GM23338 (cell line): Measurements from ENCODE around the gene PCDHGA7. TPM values are rescaled to one million over a fixed set of nuclear protein-coding genes. Genes with fewer than 3 reads are reported as not detected.
A peak's percentile ranks its signal among the peaks of the same experiment; 100 is the strongest.

ENCODE experiments used
- ATAC-seq: fragments of 200-7000 bp; cut with Tn5 transposase; 3 replicates; pipeline ENCODE4 v1.9.1; 2020
- DNase-seq: peaks from one replicate; pipeline ENCODE4 v3.0.0-alpha.2; 2015; ENCODE audit warnings: low spot score
- H2AFZ ChIP-seq: fragments of 200-600 bp; sonication (generic); 2 replicates; pipeline ENCODE4 v1.8.0; 2016; ENCODE audit warnings: antibody characterized with exemption, mild to moderate bottlenecking, moderate library complexity
- H3F3A ChIP-seq: fragments of 200-600 bp; sonication (generic); replicated peaks from 2 replicates; pipeline ENCODE4 v1.8.0; 2017; ENCODE audit warnings: antibody characterized with exemption, mixed run types, low read depth
- H3K27ac ChIP-seq: fragments of 200-600 bp; sonication (generic); 2 replicates; pipeline ENCODE4 v1.6.1; 2016; ENCODE audit warnings: low read depth
- H3K27me3 ChIP-seq: fragments of 200-600 bp; sonication (generic); 2 replicates; pipeline ENCODE4 v1.8.0; 2016; ENCODE audit warnings: mild to moderate bottlenecking, mixed run types, moderate library complexity; ENCODE audit not compliant: insufficient read depth
- H3K36me3 ChIP-seq: fragments of 200-600 bp; sonication (generic); 2 replicates; pipeline ENCODE4 v1.8.0; 2016; ENCODE audit warnings: mild to moderate bottlenecking; ENCODE audit not compliant: insufficient read depth
- H3K4me1 ChIP-seq: fragments of 200-600 bp; sonication (generic); 2 replicates; pipeline ENCODE4 v1.8.0; 2016; ENCODE audit warnings: mild to moderate bottlenecking, moderate library complexity; ENCODE audit not compliant: insufficient read depth
- H3K4me2 ChIP-seq: fragments of 200-600 bp; sonication (generic); 2 replicates; pipeline ENCODE4 v1.7.1; 2017; ENCODE audit warnings: mixed run types
- H3K4me3 ChIP-seq: fragments of 200-600 bp; sonication (generic); 2 replicates; pipeline ENCODE4 v1.6.1; 2016; ENCODE audit warnings: mixed run types
- H3K79me2 ChIP-seq: fragments of 200-600 bp; sonication (generic); replicated peaks from 2 replicates; pipeline ENCODE4 v1.8.0; 2017; ENCODE audit warnings: mild to moderate bottlenecking; ENCODE audit not compliant: insufficient read depth
- H3K9me2 ChIP-seq: fragments of 200-600 bp; sonication (generic); 2 replicates; pipeline ENCODE4 v1.8.0; 2017; ENCODE audit not compliant: insufficient read depth
- H4K20me1 ChIP-seq: fragments of 200-600 bp; sonication (generic); replicated peaks from 2 replicates; pipeline ENCODE4 v1.8.0; 2017; ENCODE audit warnings: mild to moderate bottlenecking; ENCODE audit not compliant: insufficient read depth
- H3K27ac Mint-ChIP-seq: 2 replicates; pipeline ENCODE4 v1.8.0; 2020; ENCODE audit warnings: inconsistent platforms, mild to moderate bottlenecking, moderate library complexity, mixed read lengths
- H3K27me3 Mint-ChIP-seq: 3 replicates; pipeline ENCODE4 v1.8.0; 2022; ENCODE audit warnings: low read depth, mild to moderate bottlenecking, moderate library complexity, mixed read lengths, inconsistent platforms; ENCODE audit not compliant: insufficient read depth, poor library complexity
- H3K36me3 Mint-ChIP-seq: 3 replicates; pipeline ENCODE4 v1.8.0; 2021; ENCODE audit warnings: low read depth, mild to moderate bottlenecking, inconsistent platforms, moderate library complexity, mixed read lengths
- H3K4me1 Mint-ChIP-seq: 3 replicates; pipeline ENCODE4 v1.8.0; 2020; ENCODE audit warnings: mild to moderate bottlenecking, inconsistent platforms, mixed read lengths
- H3K4me3 Mint-ChIP-seq: 3 replicates; pipeline ENCODE4 v1.8.0; 2021; ENCODE audit warnings: moderate library complexity, mild to moderate bottlenecking, inconsistent platforms, mixed read lengths
- H3K9me3 Mint-ChIP-seq: 3 replicates; pipeline ENCODE4 v1.8.0; 2020; ENCODE audit warnings: moderate library complexity, mild to moderate bottlenecking, inconsistent platforms, mixed read lengths
- CREB1 ChIP-seq: fragments of 250-450 bp; sonication (Bioruptor Pico); IDR thresholded peaks from 2 replicates; pipeline ENCODE4 v1.5.0; 2020; ENCODE audit warnings: low read depth, mild to moderate bottlenecking, moderate library complexity
- EZH2 ChIP-seq: fragments of 200-600 bp; sonication (generic); IDR thresholded peaks from one replicate; pipeline ENCODE4 v1.8.0; 2017; ENCODE audit warnings: antibody characterized with exemption, mild to moderate bottlenecking, low read depth; ENCODE audit not compliant: unreplicated experiment
- EZH2phosphoT487 ChIP-seq: fragments of 200-600 bp; sonication (generic); IDR thresholded peaks from one replicate; pipeline ENCODE4 v1.8.1; 2018; ENCODE audit warnings: antibody characterized with exemption; ENCODE audit not compliant: unreplicated experiment
- JUNB ChIP-seq: IDR thresholded peaks from one replicate; pipeline ENCODE4 v1.6.1; 2016; ENCODE audit warnings: antibody characterized with exemption; ENCODE audit not compliant: unreplicated experiment
- NANOG ChIP-seq: IDR thresholded peaks from 2 replicates; pipeline ENCODE4 v1.6.1; 2016; ENCODE audit warnings: antibody characterized with exemption, borderline replicate concordance
- POLR2AphosphoS5 ChIP-seq: IDR thresholded peaks from 2 replicates; pipeline ENCODE4 v1.6.1; 2016; ENCODE audit warnings: antibody characterized with exemption, low read depth
- ZNF331 ChIP-seq: fragments of 250-450 bp; sonication (Bioruptor Pico); IDR thresholded peaks from 2 replicates; pipeline ENCODE4 v1.5.0; 2020; ENCODE audit warnings: low read depth, mild to moderate bottlenecking, moderate library complexity
- polyA plus RNA-seq: library from polyadenylated mRNA; unstranded; fragments of >200 nt; fragmentation: Nextera tagmentation; extraction: Ambion mirVana; gene quantifications from 2 replicates; pipeline ENCODE4 v1.2.1, GENCODE V29; 2016
- total RNA-seq: library from RNA; depleted of rRNA; stranded (reverse); fragments of >200 nt; shearing (Covaris generic); gene quantifications from 2 replicates; pipeline ENCODE4 v1.2.3, GENCODE V29; 2014
- TF ChIP-seq, protein P1 (sequence below): fragments of 250-450 bp; sonication (Bioruptor Pico); IDR thresholded peaks from 2 replicates; pipeline ENCODE4 v1.5.0; 2020; ENCODE audit warnings: mild to moderate bottlenecking, moderate library complexity
- TF ChIP-seq, protein P2 (sequence below): IDR thresholded peaks from 2 replicates; pipeline ENCODE4 v1.6.1; 2016; ENCODE audit warnings: antibody characterized with exemption
- TF ChIP-seq, protein P3 (sequence below): IDR thresholded peaks from one replicate; pipeline ENCODE4 v1.6.1; 2018; ENCODE audit warnings: antibody characterized with exemption; ENCODE audit not compliant: unreplicated experiment
- TF ChIP-seq, protein P4 (sequence below), 2 experiments: fragments of 200-600 bp in 1 of 2; sonication (generic) in 1 of 2; conservative IDR thresholded peaks; 2 replicates each; pipeline versions ENCODE4 v1.5.1 to v1.6.1; 2016 to 2017; ENCODE audit warnings: antibody characterized with exemption in 2 of 2, low read depth in 2 of 2, mild to moderate bottlenecking in 2 of 2, moderate library complexity in 1 of 2

The PCDHGA7 gene
- total and polyA plus RNA-seq, 2 experiments from 2014 or later = 0.44 to 4.4 TPM

DNA sequence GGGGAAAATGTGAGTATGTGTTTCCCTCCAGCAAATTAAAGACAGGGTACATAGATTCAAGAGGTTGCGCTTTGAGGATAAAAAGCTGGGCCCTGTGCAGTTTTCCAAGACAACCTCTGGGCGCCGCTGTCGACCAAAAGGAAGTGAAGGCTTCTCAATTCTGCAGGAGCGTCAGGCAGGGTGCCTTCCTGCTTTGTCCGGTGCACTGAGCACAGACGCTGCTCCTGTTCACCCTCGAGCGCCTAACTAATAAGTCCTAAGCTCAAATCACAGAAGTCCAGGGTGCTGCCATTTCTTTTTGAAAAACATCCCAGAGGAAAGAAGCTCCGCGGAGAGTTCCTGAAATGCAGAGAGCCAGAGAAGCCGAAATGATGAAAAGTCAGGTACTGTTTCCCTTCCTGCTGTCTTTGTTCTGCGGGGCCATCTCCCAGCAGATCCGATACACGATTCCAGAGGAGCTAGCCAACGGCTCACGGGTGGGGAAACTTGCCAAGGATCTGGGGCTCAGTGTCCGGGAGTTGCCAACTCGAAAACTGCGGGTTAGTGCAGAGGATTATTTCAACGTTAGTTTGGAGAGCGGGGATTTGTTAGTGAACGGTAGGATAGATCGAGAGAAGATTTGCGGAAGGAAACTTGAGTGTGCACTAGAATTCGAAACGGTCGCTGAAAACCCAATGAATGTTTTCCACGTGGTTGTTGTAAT, 32.5 kb upstream of the PCDHGA7 start, which contains the start of gene PCDHGB1:
Gene PCDHGB1 (plus strand): TSS at position 183 of the 703 bp plus-strand sequence. CDS start 162 bp downstream, at position 345.
- Mint-ChIP-seq H3K4me1 (peaks cover 2% of the 10 kb centered on the region; the same call in 2 of the 3 replicates), H3K27me3 (peaks cover 7% of the 10 kb centered on the region), H3K9me3 (peaks cover 64% of the 10 kb centered on the region), H3K36me3 (peaks cover 53% of the 10 kb centered on the region), H3K27ac (no peak within 1 kb of the TSS), H3K4me3 (peak within 1 kb of the TSS; percentile 65)
- DNase-seq (peak; percentile 95), ATAC-seq (peak; percentile 93)
- no peaks in the 10 kb centered on the region for H3K79me2 ChIP-seq
- no peaks in the 10 kb centered on the region for H4K20me1 ChIP-seq
- no peak within 1 kb of the TSS for H3K27ac ChIP-seq
- H3K36me3 ChIP-seq = no peaks in the 10 kb centered on the region
- no peaks in the 10 kb centered on the region for H3K27me3 ChIP-seq
- H3K4me2 ChIP-seq = peak within 1 kb of the TSS; percentile 69
- no peaks in the 10 kb centered on the region for H3K4me1 ChIP-seq
- no peaks in the 10 kb centered on the region for H3K9me2 ChIP-seq
- peak within 1 kb of the TSS; percentile 58 for H2AFZ ChIP-seq
- peak within 1 kb of the TSS; percentile 47 for H3K4me3 ChIP-seq
- TF ChIP-seq, protein P1, sequence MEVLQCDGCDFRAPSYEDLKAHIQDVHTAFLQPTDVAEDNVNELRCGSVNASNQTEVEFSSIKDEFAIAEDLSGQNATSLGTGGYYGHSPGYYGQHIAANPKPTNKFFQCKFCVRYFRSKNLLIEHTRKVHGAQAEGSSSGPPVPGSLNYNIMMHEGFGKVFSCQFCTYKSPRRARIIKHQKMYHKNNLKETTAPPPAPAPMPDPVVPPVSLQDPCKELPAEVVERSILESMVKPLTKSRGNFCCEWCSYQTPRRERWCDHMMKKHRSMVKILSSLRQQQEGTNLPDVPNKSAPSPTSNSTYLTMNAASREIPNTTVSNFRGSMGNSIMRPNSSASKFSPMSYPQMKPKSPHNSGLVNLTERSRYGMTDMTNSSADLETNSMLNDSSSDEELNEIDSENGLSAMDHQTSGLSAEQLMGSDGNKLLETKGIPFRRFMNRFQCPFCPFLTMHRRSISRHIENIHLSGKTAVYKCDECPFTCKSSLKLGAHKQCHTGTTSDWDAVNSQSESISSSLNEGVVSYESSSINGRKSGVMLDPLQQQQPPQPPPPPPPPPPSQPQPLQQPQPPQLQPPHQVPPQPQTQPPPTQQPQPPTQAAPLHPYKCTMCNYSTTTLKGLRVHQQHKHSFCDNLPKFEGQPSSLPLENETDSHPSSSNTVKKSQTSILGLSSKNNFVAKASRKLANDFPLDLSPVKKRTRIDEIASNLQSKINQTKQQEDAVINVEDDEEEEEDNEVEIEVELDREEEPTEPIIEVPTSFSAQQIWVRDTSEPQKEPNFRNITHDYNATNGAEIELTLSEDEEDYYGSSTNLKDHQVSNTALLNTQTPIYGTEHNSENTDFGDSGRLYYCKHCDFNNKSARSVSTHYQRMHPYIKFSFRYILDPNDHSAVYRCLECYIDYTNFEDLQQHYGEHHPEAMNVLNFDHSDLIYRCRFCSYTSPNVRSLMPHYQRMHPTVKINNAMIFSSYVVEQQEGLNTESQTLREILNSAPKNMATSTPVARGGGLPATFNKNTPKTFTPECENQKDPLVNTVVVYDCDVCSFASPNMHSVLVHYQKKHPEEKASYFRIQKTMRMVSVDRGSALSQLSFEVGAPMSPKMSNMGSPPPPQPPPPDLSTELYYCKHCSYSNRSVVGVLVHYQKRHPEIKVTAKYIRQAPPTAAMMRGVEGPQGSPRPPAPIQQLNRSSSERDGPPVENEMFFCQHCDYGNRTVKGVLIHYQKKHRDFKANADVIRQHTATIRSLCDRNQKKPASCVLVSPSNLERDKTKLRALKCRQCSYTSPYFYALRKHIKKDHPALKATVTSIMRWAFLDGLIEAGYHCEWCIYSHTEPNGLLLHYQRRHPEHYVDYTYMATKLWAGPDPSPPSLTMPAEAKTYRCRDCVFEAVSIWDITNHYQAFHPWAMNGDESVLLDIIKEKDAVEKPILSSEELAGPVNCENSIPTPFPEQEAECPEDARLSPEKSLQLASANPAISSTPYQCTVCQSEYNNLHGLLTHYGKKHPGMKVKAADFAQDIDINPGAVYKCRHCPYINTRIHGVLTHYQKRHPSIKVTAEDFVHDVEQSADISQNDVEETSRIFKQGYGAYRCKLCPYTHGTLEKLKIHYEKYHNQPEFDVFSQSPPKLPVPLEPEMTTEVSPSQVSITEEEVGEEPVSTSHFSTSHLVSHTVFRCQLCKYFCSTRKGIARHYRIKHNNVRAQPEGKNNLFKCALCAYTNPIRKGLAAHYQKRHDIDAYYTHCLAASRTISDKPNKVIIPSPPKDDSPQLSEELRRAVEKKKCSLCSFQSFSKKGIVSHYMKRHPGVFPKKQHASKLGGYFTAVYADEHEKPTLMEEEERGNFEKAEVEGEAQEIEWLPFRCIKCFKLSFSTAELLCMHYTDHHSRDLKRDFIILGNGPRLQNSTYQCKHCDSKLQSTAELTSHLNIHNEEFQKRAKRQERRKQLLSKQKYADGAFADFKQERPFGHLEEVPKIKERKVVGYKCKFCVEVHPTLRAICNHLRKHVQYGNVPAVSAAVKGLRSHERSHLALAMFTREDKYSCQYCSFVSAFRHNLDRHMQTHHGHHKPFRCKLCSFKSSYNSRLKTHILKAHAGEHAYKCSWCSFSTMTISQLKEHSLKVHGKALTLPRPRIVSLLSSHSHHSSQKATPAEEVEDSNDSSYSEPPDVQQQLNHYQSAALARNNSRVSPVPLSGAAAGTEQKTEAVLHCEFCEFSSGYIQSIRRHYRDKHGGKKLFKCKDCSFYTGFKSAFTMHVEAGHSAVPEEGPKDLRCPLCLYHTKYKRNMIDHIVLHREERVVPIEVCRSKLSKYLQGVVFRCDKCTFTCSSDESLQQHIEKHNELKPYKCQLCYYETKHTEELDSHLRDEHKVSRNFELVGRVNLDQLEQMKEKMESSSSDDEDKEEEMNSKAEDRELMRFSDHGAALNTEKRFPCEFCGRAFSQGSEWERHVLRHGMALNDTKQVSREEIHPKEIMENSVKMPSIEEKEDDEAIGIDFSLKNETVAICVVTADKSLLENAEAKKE (CRISPR knock-in tag) = no peak
- TF ChIP-seq, protein P2, sequence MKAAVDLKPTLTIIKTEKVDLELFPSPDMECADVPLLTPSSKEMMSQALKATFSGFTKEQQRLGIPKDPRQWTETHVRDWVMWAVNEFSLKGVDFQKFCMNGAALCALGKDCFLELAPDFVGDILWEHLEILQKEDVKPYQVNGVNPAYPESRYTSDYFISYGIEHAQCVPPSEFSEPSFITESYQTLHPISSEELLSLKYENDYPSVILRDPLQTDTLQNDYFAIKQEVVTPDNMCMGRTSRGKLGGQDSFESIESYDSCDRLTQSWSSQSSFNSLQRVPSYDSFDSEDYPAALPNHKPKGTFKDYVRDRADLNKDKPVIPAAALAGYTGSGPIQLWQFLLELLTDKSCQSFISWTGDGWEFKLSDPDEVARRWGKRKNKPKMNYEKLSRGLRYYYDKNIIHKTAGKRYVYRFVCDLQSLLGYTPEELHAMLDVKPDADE = no peak
- TF ChIP-seq NANOG = no peak
- TF ChIP-seq, protein P3, sequence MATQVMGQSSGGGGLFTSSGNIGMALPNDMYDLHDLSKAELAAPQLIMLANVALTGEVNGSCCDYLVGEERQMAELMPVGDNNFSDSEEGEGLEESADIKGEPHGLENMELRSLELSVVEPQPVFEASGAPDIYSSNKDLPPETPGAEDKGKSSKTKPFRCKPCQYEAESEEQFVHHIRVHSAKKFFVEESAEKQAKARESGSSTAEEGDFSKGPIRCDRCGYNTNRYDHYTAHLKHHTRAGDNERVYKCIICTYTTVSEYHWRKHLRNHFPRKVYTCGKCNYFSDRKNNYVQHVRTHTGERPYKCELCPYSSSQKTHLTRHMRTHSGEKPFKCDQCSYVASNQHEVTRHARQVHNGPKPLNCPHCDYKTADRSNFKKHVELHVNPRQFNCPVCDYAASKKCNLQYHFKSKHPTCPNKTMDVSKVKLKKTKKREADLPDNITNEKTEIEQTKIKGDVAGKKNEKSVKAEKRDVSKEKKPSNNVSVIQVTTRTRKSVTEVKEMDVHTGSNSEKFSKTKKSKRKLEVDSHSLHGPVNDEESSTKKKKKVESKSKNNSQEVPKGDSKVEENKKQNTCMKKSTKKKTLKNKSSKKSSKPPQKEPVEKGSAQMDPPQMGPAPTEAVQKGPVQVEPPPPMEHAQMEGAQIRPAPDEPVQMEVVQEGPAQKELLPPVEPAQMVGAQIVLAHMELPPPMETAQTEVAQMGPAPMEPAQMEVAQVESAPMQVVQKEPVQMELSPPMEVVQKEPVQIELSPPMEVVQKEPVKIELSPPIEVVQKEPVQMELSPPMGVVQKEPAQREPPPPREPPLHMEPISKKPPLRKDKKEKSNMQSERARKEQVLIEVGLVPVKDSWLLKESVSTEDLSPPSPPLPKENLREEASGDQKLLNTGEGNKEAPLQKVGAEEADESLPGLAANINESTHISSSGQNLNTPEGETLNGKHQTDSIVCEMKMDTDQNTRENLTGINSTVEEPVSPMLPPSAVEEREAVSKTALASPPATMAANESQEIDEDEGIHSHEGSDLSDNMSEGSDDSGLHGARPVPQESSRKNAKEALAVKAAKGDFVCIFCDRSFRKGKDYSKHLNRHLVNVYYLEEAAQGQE = no peak
- TF ChIP-seq EZH2 = no peak
- no peak for TF ChIP-seq CREB1 (CRISPR knock-in tag)
- TF ChIP-seq POLR2AphosphoS5 = peak; percentile 53
- no peak for TF ChIP-seq EZH2phosphoT487
- TF ChIP-seq JUNB = no peak
- TF ChIP-seq, protein P4, sequence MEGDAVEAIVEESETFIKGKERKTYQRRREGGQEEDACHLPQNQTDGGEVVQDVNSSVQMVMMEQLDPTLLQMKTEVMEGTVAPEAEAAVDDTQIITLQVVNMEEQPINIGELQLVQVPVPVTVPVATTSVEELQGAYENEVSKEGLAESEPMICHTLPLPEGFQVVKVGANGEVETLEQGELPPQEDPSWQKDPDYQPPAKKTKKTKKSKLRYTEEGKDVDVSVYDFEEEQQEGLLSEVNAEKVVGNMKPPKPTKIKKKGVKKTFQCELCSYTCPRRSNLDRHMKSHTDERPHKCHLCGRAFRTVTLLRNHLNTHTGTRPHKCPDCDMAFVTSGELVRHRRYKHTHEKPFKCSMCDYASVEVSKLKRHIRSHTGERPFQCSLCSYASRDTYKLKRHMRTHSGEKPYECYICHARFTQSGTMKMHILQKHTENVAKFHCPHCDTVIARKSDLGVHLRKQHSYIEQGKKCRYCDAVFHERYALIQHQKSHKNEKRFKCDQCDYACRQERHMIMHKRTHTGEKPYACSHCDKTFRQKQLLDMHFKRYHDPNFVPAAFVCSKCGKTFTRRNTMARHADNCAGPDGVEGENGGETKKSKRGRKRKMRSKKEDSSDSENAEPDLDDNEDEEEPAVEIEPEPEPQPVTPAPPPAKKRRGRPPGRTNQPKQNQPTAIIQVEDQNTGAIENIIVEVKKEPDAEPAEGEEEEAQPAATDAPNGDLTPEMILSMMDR (conservative IDR thresholded peaks at IDR 0.05; ENCODE audit: low read depth in 2 of 2) = peak; percentile 77 to 81
- no peak for TF ChIP-seq ZNF331 (CRISPR knock-in tag)
- 0 out of 2 replicates have a peak, but pooled peaks cover 3% of the 10 kb centered on the region for H3F3A ChIP-seq
